ENCODE data around the gene MX2.

The MX2 gene

DNA sequence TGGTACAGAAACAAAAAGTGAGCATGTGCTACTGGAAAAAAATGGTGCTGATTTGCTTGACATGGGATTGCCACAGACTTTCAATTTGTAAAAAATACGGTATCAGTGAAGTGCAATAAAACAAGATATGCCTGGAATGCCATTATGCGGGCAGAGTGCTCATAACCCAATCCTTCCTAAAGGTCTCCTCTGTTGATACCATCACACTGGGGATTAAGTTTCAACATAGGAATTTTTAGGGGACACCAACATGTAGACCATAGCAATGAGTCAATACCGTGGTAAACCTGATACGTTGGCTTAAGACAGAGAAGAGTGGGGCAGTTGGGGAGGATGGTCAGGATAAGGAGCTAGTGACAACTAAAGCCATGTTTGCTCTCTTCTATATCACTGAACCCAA, 84.8 kb downstream of the MX2 start:
- TF ChIP-seq, protein P1, sequence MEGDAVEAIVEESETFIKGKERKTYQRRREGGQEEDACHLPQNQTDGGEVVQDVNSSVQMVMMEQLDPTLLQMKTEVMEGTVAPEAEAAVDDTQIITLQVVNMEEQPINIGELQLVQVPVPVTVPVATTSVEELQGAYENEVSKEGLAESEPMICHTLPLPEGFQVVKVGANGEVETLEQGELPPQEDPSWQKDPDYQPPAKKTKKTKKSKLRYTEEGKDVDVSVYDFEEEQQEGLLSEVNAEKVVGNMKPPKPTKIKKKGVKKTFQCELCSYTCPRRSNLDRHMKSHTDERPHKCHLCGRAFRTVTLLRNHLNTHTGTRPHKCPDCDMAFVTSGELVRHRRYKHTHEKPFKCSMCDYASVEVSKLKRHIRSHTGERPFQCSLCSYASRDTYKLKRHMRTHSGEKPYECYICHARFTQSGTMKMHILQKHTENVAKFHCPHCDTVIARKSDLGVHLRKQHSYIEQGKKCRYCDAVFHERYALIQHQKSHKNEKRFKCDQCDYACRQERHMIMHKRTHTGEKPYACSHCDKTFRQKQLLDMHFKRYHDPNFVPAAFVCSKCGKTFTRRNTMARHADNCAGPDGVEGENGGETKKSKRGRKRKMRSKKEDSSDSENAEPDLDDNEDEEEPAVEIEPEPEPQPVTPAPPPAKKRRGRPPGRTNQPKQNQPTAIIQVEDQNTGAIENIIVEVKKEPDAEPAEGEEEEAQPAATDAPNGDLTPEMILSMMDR (IDR thresholded peaks at IDR 0.05; ENCODE audit: insufficient read depth, low read depth, low read length, missing control alignments): no peak
- no peak for DNase-seq (ENCODE audit: low read depth)

GRCh38 chr21:41447356-41447755, 85.5 kb downstream of the MX2 start:
- TF ChIP-seq, protein P1 (IDR thresholded peaks at IDR 0.05; ENCODE audit: insufficient read depth, low read depth, low read length, missing control alignments): no peak
- no peak for DNase-seq (ENCODE audit: low read depth)

More for the DNA sequence above, 84.8 kb downstream of the MX2 start:
- H3K4me3 ChIP-seq (ENCODE audit: low read length): no peak overlapping the region

DNA sequence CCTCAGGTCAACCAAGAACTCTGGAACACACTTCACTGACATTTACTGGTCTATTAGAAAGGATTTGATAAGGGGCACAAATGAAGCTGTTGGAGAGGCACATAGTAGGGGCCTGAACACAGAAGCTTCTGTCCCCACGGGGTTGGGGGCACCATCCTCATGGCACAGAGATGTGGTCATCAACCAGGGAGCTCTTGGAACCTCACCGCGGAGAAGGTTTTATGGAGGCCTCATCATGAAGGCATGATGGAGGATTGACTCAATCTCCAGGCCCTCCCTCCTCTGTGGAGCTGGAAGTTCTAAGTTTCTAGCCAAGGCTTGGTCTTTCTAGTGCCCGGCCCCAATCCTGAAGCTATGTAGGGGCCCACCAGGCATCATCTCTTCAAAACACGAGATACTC, 87.8 kb downstream of the MX2 start:
- no peak overlapping the region for H3K4me3 ChIP-seq (ENCODE audit: low read length)
- TF ChIP-seq, protein P1 (IDR thresholded peaks at IDR 0.05; ENCODE audit: insufficient read depth, low read depth, low read length, missing control alignments): no peak
- no peak for DNase-seq (ENCODE audit: low read depth)

More at GRCh38 chr21:41447356-41447755, 85.5 kb downstream of the MX2 start:
- no peak overlapping the region for H3K4me3 ChIP-seq (ENCODE audit: low read length)

- TF ChIP-seq, protein P1 (IDR thresholded peaks at IDR 0.05; ENCODE audit: insufficient read depth, low read depth, low read length, missing control alignments): no peak
- peak; percentile 32 for DNase-seq (ENCODE audit: low read depth)
- no peak overlapping the region for H3K4me3 ChIP-seq (ENCODE audit: low read length)
Observed at GRCh38 chr21:41451753-41452676, 90.2 kb downstream of the MX2 start.

- no peak for DNase-seq (ENCODE audit: low read depth)
- TF ChIP-seq, protein P1 (IDR thresholded peaks at IDR 0.05; ENCODE audit: insufficient read depth, low read depth, low read length, missing control alignments): no peak
- H3K4me3 ChIP-seq (ENCODE audit: low read length): no peak overlapping the region
Observed at GRCh38 chr21:41453198-41453597, 91.4 kb downstream of the MX2 start.

GRCh38 chr21:41453761-41454160, 91.9 kb downstream of the MX2 start:
- DNase-seq (ENCODE audit: low read depth): no peak
- H3K4me3 ChIP-seq (ENCODE audit: low read length): no peak overlapping the region
- TF ChIP-seq, protein P1 (IDR thresholded peaks at IDR 0.05; ENCODE audit: insufficient read depth, low read depth, low read length, missing control alignments): no peak

All from epithelial cell of esophagus (primary cell).